BJ (cell line): Measurements from ENCODE around the gene C1S. TPM values are rescaled to one million over a fixed set of nuclear protein-coding genes. Genes with fewer than 3 reads are reported as not detected.

Experiments
- CTCF ChIA-PET: fragments of 350-600 bp; formaldehyde crosslinking; extraction: SDS; loops from one replicate; lab custom pipeline; 2021; ENCODE audit warnings: antibody characterized with exemption, inconsistent platforms; lab: Yijun Ruan, JAX
- POLR2A ChIA-PET: fragments of 300-600 bp; sonication (Branson Sonifier 250); formaldehyde crosslinking; extraction: SDS; loops from one replicate; lab custom pipeline; 2021; ENCODE audit warnings: antibody characterized with exemption; lab: Charles Lee
- DNase-seq: peaks from one replicate; pipeline ENCODE4 v3.0.0-alpha.2; 2011; ENCODE audit warnings: low read depth
- H3K27me3 ChIP-seq: 2 replicates; pipeline ENCODE4 v1.6.0; 2011; ENCODE audit warnings: low read length; ENCODE audit not compliant: control insufficient read depth, insufficient read depth
- H3K36me3 ChIP-seq: 2 replicates; pipeline ENCODE4 v1.5.1; 2011; ENCODE audit warnings: low read length; ENCODE audit not compliant: control insufficient read depth, insufficient read depth
- H3K4me3 ChIP-seq: 2 replicates; pipeline ENCODE4 v1.5.1; 2011; ENCODE audit warnings: low read depth, mild to moderate bottlenecking, control low read depth, low read length
- polyA plus RNA-seq: library from polyadenylated mRNA; depleted of rRNA; stranded (reverse); fragments of >200 nt; gene quantifications from 2 replicates; pipeline ENCODE4 v1.2.3, GENCODE V29; 2011
- TF ChIP-seq, protein P1 (sequence below): IDR thresholded peaks from 2 replicates; pipeline ENCODE4 v1.5.1; 2011; ENCODE audit warnings: low read depth, mild to moderate bottlenecking, control low read depth, inconsistent platforms, low read length, moderate library complexity; ENCODE audit not compliant: insufficient read depth

The C1S gene
- polyA plus RNA-seq, 1 experiment, result 341 TPM

DNA sequence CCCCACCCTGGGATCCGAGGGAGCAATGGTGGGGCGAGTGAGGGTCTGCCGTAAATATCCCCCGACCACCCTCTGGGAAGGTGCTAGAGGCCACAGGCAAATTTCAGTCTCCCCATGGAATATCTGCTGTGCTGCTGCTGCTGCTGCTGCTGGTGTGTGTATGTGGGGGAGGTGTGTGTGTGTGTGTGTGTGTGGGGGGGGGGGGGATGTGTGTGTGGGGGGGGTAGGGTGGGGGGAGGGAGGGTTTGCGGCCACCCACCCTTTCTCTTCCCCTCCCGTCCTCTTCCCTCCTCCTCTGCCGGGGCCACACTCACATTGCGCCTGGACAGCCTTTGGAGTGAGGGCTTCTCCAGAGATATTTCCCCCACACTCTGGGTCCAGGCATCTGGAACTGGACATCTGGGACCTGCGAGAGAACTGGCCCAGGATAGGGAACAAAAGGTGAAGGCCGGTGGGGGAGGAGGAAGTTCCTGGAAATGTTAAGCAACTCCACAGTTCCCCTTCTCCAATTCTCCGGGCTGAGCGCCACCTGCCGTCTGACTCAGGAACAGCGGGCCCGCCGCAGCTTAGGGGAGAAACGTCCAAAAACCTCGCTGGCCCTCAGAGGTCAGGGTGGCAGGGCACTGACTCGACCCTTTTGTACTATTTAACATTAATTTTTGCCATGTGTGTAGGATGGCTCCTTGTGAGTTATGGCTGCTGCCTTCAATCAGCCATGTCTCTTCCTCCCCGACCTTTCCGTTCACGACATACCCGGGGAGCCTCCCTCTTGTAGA is 48.5 kb downstream of the C1S start, which contains the start of gene C1RL:
Gene C1RL (minus strand): TSS at position 419 of the 776 bp plus-strand sequence. CDS start 34 bp downstream, at position 385.
- no peaks in the 10 kb centered on the region for H3K27me3 ChIP-seq
- CTCF ChIA-PET, result interaction anchor here (0.7 to 8.4 kb wide), 37 partner anchors 11 to 237 kb away, joined by 3 to 151 read pairs (median 5); partner anchors contain the start of genes C12orf57, C1R, C1S and RNU7-1
- POLR2A ChIA-PET, result no interaction called here
- H3K36me3 ChIP-seq, result peaks cover 6% of the 10 kb centered on the region
- no peak for DNase-seq
- H3K4me3 ChIP-seq, result peak within 1 kb of the TSS; percentile 68
- TF ChIP-seq, protein P1, sequence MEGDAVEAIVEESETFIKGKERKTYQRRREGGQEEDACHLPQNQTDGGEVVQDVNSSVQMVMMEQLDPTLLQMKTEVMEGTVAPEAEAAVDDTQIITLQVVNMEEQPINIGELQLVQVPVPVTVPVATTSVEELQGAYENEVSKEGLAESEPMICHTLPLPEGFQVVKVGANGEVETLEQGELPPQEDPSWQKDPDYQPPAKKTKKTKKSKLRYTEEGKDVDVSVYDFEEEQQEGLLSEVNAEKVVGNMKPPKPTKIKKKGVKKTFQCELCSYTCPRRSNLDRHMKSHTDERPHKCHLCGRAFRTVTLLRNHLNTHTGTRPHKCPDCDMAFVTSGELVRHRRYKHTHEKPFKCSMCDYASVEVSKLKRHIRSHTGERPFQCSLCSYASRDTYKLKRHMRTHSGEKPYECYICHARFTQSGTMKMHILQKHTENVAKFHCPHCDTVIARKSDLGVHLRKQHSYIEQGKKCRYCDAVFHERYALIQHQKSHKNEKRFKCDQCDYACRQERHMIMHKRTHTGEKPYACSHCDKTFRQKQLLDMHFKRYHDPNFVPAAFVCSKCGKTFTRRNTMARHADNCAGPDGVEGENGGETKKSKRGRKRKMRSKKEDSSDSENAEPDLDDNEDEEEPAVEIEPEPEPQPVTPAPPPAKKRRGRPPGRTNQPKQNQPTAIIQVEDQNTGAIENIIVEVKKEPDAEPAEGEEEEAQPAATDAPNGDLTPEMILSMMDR, result peak; percentile 98

DNA sequence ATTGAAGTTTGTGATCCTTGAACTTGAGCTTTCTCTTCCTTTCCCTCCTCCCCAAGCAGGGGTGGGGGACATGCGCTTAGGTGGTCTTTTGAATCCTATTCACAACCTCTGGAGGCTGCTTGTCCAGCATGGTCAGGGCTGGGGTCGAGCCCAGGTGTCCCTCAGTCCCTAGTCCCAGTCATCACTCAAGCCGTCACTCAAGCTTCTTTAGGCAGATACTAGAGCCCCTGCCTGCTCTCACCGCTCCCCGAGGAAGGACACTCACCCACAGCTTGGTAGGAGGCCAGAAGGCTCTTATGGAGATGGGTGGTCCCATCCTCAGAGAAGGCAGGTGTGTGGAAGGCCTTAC is 49.0 kb downstream of the C1S start:
- TF ChIP-seq, protein P1, result no peak
- Histone ChIP-seq H3K4me3 (peak overlapping the region; percentile 68), H3K36me3 (peaks cover 2% of the 10 kb centered on the region), H3K27me3 (no peaks in the 10 kb centered on the region)
- no peak for DNase-seq
- POLR2A ChIA-PET, result no interaction called here
- CTCF ChIA-PET, result interaction anchor here (0.7 to 8.4 kb wide), 24 partner anchors 10 to 238 kb away, joined by 3 to 151 read pairs (median 6); partner anchors contain the start of genes C12orf57, C1R, C1S and RNU7-1

DNA sequence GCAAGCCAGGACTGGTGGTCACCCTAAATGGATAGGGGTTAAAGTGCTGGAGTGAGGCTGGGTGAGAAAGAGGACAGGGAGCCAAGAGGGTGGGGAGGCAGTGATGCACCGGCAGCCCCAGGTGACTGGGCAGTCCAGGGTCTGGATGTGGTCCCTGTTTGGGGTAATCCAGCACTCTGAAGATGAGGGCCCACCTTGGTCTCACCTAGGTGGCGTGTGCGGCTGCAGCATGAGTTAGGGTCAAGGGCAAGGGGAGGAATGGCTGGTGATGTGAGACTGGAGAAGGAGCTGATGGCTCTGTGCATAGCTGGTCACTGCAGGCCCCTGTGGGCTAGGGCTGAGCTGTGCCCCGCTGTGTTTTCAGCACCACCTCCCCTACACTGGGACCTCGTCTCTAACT is 50.1 kb downstream of the C1S start:
- DNase-seq, result no peak
- H3K27me3 ChIP-seq, result no peaks in the 10 kb centered on the region
- peaks cover 3% of the 10 kb centered on the region for H3K36me3 ChIP-seq
- ChIA-PET POLR2A (no interaction called here), CTCF (interaction anchor here (0.8 to 8.4 kb wide), 10 partner anchors 15 to 239 kb away, joined by 3 to 151 read pairs (median 8); partner anchors contain the start of genes C12orf57, C1R, C1S and RNU7-1)
- TF ChIP-seq, protein P1, result no peak
- H3K4me3 ChIP-seq, result no peak overlapping the region

DNA sequence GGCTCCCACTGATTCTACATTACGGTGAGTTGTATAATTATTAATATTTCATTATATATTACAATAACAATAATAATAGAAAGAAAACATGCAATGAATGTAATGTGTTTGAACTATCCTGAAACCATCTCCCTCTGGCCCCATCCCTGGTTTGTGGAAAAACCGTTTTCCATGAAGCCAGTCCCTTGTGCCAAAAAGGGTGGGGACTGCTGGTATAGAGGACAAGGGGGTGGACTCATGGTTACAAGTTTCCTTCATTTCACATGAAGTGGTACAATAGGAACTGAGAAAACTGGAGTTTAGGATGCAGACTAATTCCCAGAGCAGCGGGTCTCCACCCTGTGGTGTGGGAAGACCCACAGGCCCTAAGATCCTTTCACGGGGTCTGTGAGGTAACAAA is 51.5 kb downstream of the C1S start:
- no peak for DNase-seq
- CTCF ChIA-PET, result interaction anchor here (1.0 to 8.4 kb wide), 13 partner anchors 9 to 188 kb away, joined by 3 to 151 read pairs (median 6); partner anchors contain the start of genes C12orf57, C1R, C1S and CLSTN3
- Histone ChIP-seq H3K4me3 (no peak overlapping the region), H3K36me3 (peaks cover 6% of the 10 kb centered on the region), H3K27me3 (no peaks in the 10 kb centered on the region)
- TF ChIP-seq, protein P1, result no peak
- POLR2A ChIA-PET, result no interaction called here

DNA sequence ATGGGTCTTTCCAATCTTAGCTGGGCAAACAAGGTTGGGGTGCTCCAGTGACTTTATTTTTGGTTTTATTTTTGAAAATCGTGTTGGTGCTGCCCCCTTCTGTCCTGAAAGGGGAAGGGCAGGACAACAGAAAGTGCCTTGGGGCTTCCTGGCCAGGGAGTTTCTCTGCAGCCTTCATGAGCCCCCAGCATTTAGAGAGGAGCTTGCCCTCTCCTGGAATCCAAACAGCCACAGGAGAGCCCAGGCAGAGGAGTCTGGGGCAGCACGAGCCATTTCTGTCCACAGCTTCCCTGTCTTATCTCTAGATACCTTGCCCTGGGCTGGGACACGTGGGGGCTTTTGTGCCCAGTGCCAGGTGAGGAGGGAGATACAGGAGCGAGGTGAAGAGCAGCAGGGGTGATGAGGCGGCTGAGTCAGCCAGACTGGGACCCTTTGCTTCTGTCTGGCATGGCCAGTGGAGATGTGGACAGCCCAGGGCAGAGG is 52.9 kb downstream of the C1S start:
- ChIA-PET CTCF (interaction anchor here (0.7 to 8.4 kb wide), 33 partner anchors 9 to 292 kb away, joined by 3 to 151 read pairs (median 5); partner anchors contain the start of genes C12orf57, C1R, C1S and CLSTN3), POLR2A (no interaction called here)
- no peaks in the 10 kb centered on the region for H3K27me3 ChIP-seq
- no peak overlapping the region for H3K4me3 ChIP-seq
- no peak for DNase-seq
- TF ChIP-seq, protein P1, result peak; percentile 80
- peaks cover 9% of the 10 kb centered on the region for H3K36me3 ChIP-seq
